ENCODE data around the gene SLC52A1.
"Not testable (repeated sequence)": the region's sequence is repeated elsewhere in the genome, so short reads cannot be mapped to it uniquely, and the experiment has no call there.

Gene SLC52A1

DNA sequence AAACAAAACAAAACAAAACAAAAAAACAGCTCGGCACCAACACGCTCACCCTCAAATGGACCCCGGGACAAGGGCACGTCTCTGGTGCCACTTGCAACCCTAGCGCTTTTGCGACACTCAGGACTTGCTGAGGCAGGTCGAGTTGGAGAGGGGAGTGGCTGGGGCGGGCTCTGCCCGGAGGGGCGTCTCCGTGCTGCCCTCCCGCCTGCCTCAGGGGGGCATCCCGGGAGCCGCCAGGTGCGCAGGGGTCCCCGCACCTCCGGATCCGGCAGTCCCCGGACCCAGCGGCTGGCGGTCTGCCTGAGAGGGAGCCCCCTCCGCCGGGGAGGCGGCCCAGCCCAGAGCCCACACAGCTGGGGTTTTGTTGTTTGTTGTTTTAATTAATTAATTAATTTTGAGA lies at the start of gene SLC52A1:
TSS of gene SLC52A1 (minus strand) at position 112 of the 400 bp plus-strand sequence. CDS start 820 bp downstream, outside the sequence.
- DNase-seq: no peak

- no peak for DNase-seq
These were observed 45.4 kb upstream of the SLC52A1 start for GRCh38 chr17:5080591-5080990.

- peak; percentile 25 for DNase-seq
These were observed 43.1 kb upstream of the SLC52A1 start, which contains the start of gene ZFP3 for GRCh38 chr17:5078106-5079028. TSS of gene ZFP3 (plus strand) at chr17:5078467. CDS start at chr17:5091505, 13,038 bp downstream.

- DNase-seq: no peak
These were observed 42.5 kb upstream of the SLC52A1 start for GRCh38 chr17:5077781-5078105.

DNA sequence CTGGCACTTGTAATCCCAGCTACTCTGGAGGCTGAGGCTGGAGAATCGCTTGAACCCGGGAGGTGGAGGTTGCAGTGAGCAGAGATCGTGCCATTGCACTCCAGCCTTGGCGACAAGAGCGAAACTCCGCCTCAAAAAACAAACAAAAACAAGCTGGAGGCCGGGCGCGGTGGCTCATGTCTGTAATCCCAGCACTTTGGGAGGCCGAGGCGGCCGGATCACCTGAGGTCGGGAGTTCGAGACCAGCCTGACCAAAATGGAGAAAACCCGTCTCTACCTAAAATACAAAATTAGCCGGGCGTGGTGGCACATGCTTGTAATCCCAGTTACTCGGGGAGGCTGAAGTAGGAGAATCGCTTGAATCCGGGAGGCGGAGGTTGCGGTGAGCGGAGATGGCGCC lies 42.0 kb upstream of the SLC52A1 start:
- not testable (repeated sequence) for DNase-seq

DNA sequence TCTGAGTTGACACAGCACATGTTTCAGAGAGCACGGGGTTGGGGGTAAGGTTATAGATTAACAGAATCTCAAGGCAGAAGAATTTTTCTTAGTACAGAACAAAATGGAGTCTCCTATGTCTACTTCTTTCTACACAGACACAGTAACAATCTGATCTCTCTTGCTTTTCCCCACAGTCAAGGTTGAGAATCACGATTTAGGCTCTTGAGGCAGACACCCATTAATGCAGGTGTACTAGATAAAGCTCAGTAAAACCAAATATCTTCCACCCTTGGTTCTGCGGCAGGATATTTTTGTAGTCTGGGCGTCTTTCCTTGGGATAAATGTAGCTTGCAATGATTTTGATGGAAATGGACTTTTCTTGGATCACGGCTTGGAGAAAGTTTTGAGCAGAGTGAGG lies 40.2 kb upstream of the SLC52A1 start:
- not testable (repeated sequence) for DNase-seq

GRCh38 chr17:5069724-5070123 lies 34.5 kb upstream of the SLC52A1 start:
- no peak for DNase-seq

DNA sequence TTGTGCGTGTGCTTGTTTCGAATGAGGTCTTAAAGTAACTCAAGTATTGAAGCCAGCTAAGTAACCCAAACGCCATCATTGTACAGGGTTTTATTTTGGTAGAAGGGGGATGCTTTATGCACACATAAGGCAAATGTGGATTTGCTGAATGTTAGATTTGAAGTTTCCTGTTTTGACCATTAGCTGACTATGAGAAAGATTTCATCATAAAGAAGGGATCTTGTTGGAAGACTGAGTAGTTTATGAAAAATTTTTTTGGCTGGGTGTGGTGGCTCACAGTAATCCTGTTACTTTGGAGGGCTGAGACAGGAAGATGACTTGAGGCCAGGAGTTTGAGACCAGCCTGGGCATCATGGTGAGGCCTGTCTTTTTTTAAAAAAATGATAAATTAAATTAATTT lies 33.0 kb upstream of the SLC52A1 start:
- no peak for DNase-seq

DNA sequence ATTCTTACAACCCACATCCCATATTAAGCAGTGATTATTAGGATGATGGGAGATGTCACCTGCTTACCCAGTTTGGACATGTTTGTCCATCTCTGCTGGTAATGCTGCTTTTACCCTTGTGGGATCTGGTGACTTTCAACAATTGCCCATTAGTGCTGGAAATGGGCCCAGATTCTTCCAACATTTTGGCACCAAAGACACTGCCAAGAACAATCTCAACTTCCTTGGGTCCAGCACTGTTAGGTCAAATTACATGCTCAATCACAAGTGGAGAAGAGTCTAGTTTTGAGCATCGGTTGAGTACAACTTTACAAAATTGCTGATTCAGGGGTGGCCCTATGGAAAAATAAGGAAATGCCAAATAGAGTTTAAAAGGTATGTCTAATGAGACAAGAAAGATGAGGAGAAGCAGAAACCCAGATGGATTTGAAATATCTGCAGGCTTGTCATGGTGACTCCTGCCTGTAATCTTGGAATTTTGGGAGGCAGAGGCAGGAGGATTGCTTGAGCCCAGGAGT lies 30.1 kb upstream of the SLC52A1 start:
- DNase-seq: no peak

DNA sequence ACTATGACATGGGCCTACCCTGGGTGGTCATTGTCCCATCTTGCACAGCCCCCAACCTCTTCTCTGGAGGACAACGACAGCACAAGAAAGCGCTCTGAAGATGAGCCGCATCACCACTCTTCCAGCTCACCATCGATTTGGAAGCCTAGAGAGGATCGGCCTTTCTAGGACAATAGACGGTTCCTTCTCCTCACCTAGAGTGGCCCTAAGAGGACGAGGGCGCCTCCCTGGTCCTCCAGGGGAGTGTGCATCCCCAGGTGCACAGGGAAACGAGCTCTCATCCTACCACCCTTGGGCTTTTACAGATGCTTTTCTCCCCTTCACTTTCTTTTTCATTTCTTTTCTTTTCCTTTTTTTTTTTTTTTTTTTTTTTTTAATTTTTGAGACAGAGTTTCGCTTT lies 20.3 kb upstream of the SLC52A1 start:
- no peak for DNase-seq

DNA sequence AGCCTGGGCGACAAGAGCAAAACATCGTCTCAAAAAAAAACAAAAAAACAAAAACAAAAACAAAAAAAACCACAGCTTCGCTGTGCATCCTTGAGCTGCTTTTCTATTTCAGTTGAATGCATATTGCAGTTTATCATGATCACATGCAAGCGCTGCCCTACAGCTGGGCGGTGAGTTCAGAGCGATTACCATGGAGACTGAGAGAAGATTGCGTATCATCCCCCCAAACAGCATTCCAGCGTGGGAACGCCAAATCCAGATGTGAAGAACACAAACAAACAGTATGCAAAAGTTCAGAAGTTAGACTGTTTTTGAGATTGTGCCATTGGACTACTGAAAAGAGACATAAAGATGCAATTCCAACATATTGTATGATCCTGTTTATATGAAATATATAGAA lies 15.1 kb upstream of the SLC52A1 start:
- DNase-seq: no peak

DNA sequence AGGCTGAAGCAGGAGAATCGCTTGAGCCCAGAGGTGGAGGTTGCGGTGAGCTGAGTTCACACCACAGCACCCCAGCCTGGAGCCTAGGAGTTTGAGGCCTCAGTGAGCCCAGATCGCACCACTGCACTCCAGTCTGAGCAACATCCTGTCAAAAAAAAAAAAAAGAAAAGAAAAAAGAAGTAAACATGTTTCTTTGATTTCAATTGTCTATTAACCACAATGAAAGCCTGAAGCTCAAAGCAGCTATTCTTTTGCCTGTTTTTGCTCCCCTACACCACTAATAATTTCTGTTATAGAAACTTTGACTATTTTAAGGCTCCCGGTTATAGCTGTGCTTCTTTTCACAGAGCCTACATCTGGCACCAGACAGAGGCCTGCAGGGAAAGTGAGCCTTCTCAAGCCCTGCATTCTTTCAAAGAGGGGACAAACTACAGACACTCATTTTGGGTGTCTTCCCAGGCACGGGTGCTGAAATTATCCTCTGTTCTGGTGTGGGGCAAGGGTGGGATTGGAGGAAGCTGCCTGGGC lies 14.2 kb upstream of the SLC52A1 start:
- DNase-seq: no peak

GRCh38 chr17:5047446-5047845 lies 12.2 kb upstream of the SLC52A1 start:
- no peak for DNase-seq

DNA sequence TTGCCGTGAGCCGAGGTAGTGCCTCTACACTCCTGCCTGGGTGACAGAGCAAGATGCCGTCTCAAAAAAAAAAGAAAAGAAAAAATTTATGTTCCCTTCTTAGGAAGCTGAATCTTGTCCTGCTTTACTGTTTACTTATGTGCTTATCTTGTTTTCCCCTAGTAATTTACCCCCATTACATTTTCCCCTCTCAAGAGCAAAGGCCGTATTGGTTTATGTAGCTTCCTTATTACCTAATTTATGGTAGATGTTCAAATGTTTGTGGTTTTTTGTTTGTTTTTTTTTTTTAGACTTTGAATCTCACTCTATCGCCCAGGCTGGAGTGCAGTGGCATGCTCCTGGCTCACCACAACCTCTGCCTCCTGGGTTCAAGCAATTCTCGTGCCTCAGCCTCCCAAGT lies 10.3 kb upstream of the SLC52A1 start:
- no peak for DNase-seq

- DNase-seq: no peak
These were observed 9.4 kb upstream of the SLC52A1 start for GRCh38 chr17:5044630-5045029.

- DNase-seq: no peak
These were observed 8.3 kb upstream of the SLC52A1 start for GRCh38 chr17:5043524-5043923.

- no peak for DNase-seq
These were observed 7.2 kb upstream of the SLC52A1 start for GRCh38 chr17:5042157-5043022.

DNA sequence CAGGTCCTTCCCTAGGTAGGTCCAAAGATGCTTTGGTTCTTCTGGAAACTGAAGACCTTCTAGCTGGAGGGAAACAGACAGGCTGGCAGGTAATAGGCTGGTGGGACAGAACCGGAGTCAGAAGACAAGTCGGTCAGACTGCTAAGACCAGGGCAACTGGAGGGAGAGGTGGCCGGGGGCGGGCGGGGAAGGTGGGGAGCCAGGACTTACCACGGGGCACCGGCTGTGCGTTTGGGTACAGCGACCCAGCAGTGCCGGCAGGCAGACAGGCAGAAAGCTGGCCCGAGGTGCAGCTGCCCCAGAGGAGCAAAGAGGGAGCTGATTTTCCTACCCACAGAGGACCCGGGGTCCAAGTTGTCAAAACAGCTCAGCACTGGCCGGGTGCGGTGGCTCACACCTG lies 575 bp downstream of the SLC52A1 start:
- no peak for DNase-seq

GRCh38 chr17:5034063-5034462 lies 1.2 kb downstream of the SLC52A1 start:
- no peak for DNase-seq

DNA sequence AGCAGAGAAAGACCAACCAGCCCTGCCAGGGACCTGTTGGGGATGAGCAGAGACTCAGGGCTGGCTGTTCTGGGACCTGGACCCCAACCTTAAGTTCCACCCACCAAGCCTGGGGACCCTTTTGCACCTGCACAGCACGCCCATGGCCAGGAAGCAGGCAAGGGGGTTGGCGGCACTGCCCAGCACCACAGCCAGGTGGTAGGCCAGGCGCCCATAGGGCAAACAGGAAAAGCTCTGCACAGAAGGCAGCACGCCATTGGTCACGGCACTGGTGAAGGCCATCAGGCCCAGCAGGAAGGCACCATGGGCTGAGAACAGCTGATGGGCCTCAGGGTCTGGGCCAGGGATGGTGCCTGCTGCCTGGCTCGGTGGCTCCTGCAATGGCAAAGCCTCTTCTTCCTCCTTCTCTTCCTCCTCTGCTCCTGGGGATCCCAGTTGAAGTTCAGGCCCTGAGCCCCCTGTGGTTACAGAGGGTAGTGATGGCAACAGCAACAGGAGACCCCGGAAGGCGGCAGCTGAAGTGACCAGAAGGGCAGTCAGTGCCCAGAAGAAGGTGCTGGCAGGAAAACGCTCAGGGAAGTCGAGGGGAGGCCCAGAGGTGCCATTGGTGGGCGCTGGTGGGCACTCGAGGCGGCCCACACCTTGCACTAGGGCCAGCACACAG lies 1.7 kb downstream of the SLC52A1 start:
- DNase-seq: no peak

DNA sequence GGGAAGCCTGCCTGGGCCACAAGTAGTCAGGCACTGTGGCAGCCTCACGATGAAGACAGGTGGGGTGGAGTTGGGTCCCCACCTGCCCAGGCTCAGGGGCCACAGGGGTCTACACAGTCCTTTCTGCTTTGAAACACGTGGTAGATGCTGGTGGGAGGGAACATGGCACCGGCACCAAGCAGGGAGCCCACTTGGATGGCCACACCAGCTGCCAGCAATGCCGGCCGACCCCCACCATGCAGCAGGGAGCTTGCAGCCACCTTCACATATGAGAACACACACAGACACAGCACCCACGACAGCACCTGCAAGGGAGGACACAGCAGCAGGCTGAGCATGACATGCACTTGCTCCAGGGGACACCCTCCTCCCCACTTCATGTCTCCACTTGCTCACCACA lies 2.4 kb downstream of the SLC52A1 start:
- no peak for DNase-seq

- no peak for DNase-seq
These were observed 3.7 kb downstream of the SLC52A1 start for GRCh38 chr17:5031365-5032082.

All from NCI-H2081 treated with DMSO at 0.1 percent for 48 hours (cell line).